ENCODE results near the gene TRIB2.

Gene TRIB2

DNA sequence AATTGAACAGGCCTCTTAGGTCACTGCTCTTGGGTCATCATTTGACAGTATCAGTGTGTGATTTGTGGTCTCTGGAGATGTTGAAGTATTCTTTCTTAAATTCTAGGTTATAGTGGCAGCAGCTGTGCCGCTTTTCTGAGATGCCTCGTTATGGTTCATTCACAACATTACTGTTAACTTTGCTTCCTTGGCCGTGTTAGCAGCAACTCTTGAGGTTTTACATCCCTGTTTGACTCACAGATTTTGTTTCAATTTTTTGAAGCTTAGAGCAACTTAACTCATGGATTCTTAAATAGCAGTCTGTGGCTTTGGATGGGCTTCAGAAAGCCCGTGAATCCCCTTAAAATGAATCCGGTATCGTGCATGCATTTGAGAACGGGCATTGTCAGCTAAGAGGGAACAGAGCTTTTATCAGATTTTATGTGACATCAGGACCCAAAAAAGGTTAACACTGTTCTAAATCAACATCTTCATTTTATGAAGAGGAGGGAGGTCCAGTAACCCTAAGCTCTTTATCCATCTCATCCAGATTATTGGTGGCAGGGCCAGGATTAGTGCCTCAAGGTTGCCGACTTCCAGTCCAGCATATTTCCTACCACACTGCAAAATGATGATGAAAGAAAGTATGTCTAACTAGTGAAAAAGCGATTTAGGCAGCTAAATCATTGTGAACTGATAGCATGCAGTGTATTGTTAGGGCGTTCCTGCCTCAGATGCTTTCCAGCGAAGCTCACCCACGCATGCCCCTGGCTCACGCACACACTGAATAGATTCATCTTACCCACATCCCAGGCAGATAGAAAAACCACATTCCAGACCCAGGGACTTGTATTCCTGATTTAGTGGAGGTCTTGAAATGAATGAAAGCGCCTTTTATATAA lies 5.1 kb downstream of the TRIB2 start:
- TF ChIP-seq, protein P1, sequence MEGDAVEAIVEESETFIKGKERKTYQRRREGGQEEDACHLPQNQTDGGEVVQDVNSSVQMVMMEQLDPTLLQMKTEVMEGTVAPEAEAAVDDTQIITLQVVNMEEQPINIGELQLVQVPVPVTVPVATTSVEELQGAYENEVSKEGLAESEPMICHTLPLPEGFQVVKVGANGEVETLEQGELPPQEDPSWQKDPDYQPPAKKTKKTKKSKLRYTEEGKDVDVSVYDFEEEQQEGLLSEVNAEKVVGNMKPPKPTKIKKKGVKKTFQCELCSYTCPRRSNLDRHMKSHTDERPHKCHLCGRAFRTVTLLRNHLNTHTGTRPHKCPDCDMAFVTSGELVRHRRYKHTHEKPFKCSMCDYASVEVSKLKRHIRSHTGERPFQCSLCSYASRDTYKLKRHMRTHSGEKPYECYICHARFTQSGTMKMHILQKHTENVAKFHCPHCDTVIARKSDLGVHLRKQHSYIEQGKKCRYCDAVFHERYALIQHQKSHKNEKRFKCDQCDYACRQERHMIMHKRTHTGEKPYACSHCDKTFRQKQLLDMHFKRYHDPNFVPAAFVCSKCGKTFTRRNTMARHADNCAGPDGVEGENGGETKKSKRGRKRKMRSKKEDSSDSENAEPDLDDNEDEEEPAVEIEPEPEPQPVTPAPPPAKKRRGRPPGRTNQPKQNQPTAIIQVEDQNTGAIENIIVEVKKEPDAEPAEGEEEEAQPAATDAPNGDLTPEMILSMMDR (IDR thresholded peaks at IDR 0.05; ENCODE audit: low read depth, low read length) = no peak
- no peak for TF ChIP-seq EZH2phosphoT487 (IDR thresholded peaks at IDR 0.05; ENCODE audit: low read depth)
- peak overlapping the region; percentile 28 for H3K4me2 ChIP-seq (ENCODE audit: low read length)
- peaks cover 12% of the 10 kb centered on the region for H3K4me1 ChIP-seq (ENCODE audit: low read length)
- H4K20me1 ChIP-seq (ENCODE audit: insufficient read depth, low read length) = no peaks in the 10 kb centered on the region
- H2AFZ ChIP-seq (ENCODE audit: low read depth, low read length) = no peak overlapping the region
- no peaks in the 10 kb centered on the region for H3K79me2 ChIP-seq (ENCODE audit: low read length)
- peaks cover 18% of the 10 kb centered on the region for H3K27me3 ChIP-seq (ENCODE audit: low read depth, low read length)
- no peak overlapping the region for H3K9ac ChIP-seq (ENCODE audit: low read length)
- no peak overlapping the region for H3K4me3 ChIP-seq (ENCODE audit: low read length)
- H3K36me3 ChIP-seq (replicated peaks; ENCODE audit: low read depth, low read length) = no peaks in the 10 kb centered on the region
- no peaks in the 10 kb centered on the region for H3K9me3 ChIP-seq (ENCODE audit: insufficient read depth, low read length)
- no peak overlapping the region for H3K27ac ChIP-seq (ENCODE audit: low read length)

DNA sequence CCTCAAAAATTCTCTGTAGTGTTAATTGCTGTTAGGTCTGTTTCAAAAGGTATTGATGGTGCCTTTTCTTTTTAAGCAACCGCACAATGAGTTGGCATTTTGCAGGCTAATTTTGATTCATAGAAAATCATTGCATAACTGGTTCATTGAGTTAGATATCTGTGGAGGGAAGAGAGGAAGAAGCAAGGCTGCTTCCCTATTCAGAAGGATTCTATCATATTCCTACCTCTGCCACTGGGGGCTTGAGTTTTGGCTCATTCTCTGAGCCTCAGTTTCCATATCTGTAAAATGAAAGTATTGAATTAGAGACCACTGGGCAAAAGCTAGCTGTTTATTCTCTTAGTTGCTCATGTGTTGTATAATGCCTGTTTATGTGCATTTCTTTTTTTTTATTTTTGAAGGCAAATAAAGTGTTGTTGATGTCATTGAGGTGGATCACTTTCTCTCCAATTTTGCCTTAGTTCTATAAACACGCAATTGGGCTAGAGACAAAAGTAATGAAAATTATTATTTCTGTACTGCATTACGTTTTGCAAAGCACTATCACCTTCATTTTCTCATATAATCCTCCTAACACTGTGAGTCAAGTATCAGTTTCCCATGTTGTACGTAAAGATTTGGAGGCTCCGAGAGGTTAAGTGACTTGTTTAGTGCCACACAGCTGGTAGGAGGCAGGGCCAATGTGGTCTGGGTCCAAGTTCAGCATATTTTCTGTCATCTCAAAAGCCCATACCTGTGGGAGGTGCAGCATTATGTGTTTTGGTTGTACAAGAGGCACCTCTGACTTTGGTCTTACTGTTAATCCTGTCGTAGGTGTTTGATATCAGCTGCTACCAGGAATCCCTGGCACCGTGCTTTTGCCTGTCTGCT lies 5.9 kb downstream of the TRIB2 start:
- Histone ChIP-seq H3K9me3 (ENCODE audit: insufficient read depth, low read length) (no peaks in the 10 kb centered on the region), H3K4me3 (ENCODE audit: low read length) (no peak overlapping the region), H3K36me3 (replicated peaks; ENCODE audit: low read depth, low read length) (no peaks in the 10 kb centered on the region), H4K20me1 (ENCODE audit: insufficient read depth, low read length) (no peaks in the 10 kb centered on the region), H3K4me2 (ENCODE audit: low read length) (no peak overlapping the region), H3K27me3 (ENCODE audit: low read depth, low read length) (peaks cover 18% of the 10 kb centered on the region), H3K4me1 (ENCODE audit: low read length) (peaks cover 13% of the 10 kb centered on the region), H3K79me2 (ENCODE audit: low read length) (no peaks in the 10 kb centered on the region), H2AFZ (ENCODE audit: low read depth, low read length) (no peak overlapping the region), H3K27ac (ENCODE audit: low read length) (no peak overlapping the region), H3K9ac (ENCODE audit: low read length) (no peak overlapping the region)
- TF ChIP-seq EZH2phosphoT487 (IDR thresholded peaks at IDR 0.05; ENCODE audit: low read depth) = no peak
- TF ChIP-seq, protein P1 (IDR thresholded peaks at IDR 0.05; ENCODE audit: low read depth, low read length) = no peak

DNA sequence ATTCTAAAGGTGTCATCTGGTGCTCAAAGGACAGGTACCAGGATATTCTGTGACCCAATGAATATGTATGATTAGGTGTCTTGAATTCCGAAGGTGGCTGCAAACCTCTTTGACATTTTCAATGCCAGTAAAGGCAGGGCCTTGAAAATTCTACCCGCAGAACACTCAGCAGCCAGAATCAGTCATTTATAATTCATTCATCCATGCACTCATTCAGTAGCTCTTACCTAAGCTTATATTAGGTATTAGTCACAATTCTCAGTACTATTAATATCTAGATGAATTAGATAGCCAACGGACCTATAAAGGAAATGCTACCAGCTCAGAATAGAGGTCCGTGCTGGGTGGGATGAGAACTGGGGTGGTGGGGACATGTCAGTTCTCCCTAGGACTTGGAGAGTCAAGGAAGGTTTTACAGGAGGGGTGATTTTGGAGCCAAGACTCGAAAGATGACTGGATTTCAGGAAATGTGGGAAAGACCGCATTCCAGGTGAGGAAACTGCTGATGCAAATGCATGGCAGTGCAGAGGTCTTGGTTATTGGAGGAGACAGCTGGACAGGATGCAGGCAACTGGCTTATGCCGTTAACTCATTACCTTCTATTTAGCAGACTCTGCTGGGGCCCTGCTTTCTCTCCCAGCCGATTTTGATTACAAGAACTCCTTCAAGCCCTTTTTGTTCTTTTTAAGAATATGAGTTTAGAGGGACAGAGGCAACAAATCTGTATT lies 7.2 kb downstream of the TRIB2 start:
- H3K36me3 ChIP-seq (replicated peaks; ENCODE audit: low read depth, low read length) = no peaks in the 10 kb centered on the region
- H3K9ac ChIP-seq (ENCODE audit: low read length) = no peak overlapping the region
- H3K4me2 ChIP-seq (ENCODE audit: low read length) = no peak overlapping the region
- no peak overlapping the region for H3K4me3 ChIP-seq (ENCODE audit: low read length)
- H3K4me1 ChIP-seq (ENCODE audit: low read length) = peaks cover 25% of the 10 kb centered on the region
- H4K20me1 ChIP-seq (ENCODE audit: insufficient read depth, low read length) = no peaks in the 10 kb centered on the region
- no peaks in the 10 kb centered on the region for H3K79me2 ChIP-seq (ENCODE audit: low read length)
- no peak for TF ChIP-seq EZH2phosphoT487 (IDR thresholded peaks at IDR 0.05; ENCODE audit: low read depth)
- TF ChIP-seq, protein P1 (IDR thresholded peaks at IDR 0.05; ENCODE audit: low read depth, low read length) = no peak
- no peaks in the 10 kb centered on the region for H3K9me3 ChIP-seq (ENCODE audit: insufficient read depth, low read length)
- H2AFZ ChIP-seq (ENCODE audit: low read depth, low read length) = no peak overlapping the region
- H3K27me3 ChIP-seq (ENCODE audit: low read depth, low read length) = peaks cover 11% of the 10 kb centered on the region
- no peak overlapping the region for H3K27ac ChIP-seq (ENCODE audit: low read length)

All from OCI-LY3 (cell line).